PC-9 (cell line): ENCODE measurements around the gene ALKAL2. TPM values are rescaled to one million over a fixed set of nuclear protein-coding genes. Genes with fewer than 3 reads are reported as not detected.

ENCODE experiments used
- BruUV-seq: library from RNA; stranded (reverse); fragments of 400-500 nt; replicated peaks from 2 replicates; lab custom pipeline; 2021; lab: Mats Ljungman, UMichigan
- CTCF ChIA-PET: fragments of 300-600 bp; sonication (Branson Sonifier 250); formaldehyde crosslinking; loops from one replicate; lab custom pipeline; 2022; ENCODE audit warnings: antibody characterized with exemption; lab: Charles Lee
- POLR2A ChIA-PET: fragments of 300-600 bp; sonication (Branson Sonifier 250); formaldehyde crosslinking; loops from one replicate; lab custom pipeline; 2022; ENCODE audit warnings: antibody characterized with exemption; ENCODE audit not compliant: unreplicated experiment; lab: Charles Lee
- DNase-seq, 2 experiments: peaks; one replicate each; pipeline versions ENCODE4 v3.0.0 to v3.0.0-alpha.2; 2015 to 2022; ENCODE audit warnings: mixed read lengths in 1 of 2
- H2AFZ ChIP-seq: fragments of 200-600 bp; sonication (generic); 2 replicates; pipeline ENCODE4 v1.8.1; 2017; ENCODE audit warnings: antibody characterized with exemption
- H3F3A ChIP-seq: fragments of 200-600 bp; sonication (generic); 2 replicates; pipeline ENCODE4 v1.8.1; 2017; ENCODE audit warnings: antibody characterized with exemption, mild to moderate bottlenecking, low read depth; ENCODE audit not compliant: insufficient read depth
- H3K27ac ChIP-seq: fragments of 200-600 bp; sonication (generic); 2 replicates; pipeline ENCODE4 v1.6.1; 2016; ENCODE audit warnings: mixed run types
- H3K27me3 ChIP-seq: fragments of 200-600 bp; sonication (generic); 2 replicates; pipeline ENCODE4 v1.6.1; 2016; ENCODE audit warnings: low read depth, mixed run types; ENCODE audit not compliant: insufficient read depth
- H3K36me3 ChIP-seq: fragments of 200-600 bp; sonication (generic); 2 replicates; pipeline ENCODE4 v1.6.1; 2016; ENCODE audit warnings: low read depth, mixed run types
- H3K4me1 ChIP-seq: fragments of 200-600 bp; sonication (generic); replicated peaks from 2 replicates; pipeline ENCODE4 v1.6.1; 2016; ENCODE audit warnings: mixed run types; ENCODE audit not compliant: insufficient read depth
- H3K4me2 ChIP-seq: fragments of 200-600 bp; sonication (generic); 2 replicates; pipeline ENCODE4 v1.6.1; 2017; ENCODE audit warnings: mixed run types
- H3K4me3 ChIP-seq: fragments of 200-600 bp; sonication (generic); 2 replicates; pipeline ENCODE4 v1.6.1; 2016; ENCODE audit warnings: mixed run types
- H3K79me2 ChIP-seq: fragments of 200-600 bp; sonication (generic); 2 replicates; pipeline ENCODE4 v1.6.1; 2017; ENCODE audit warnings: low read depth, mixed run types
- H3K9me2 ChIP-seq: fragments of 200-600 bp; sonication (generic); 2 replicates; pipeline ENCODE4 v1.8.1; 2017; ENCODE audit warnings: mild to moderate bottlenecking; ENCODE audit not compliant: insufficient read depth
- H3K9me3 ChIP-seq: fragments of 200-600 bp; sonication (generic); 2 replicates; pipeline ENCODE4 v1.8.1; 2016; ENCODE audit warnings: low read depth; ENCODE audit not compliant: insufficient read depth
- H4K20me1 ChIP-seq: fragments of 200-600 bp; sonication (generic); 2 replicates; pipeline ENCODE4 v1.8.1; 2017; ENCODE audit not compliant: insufficient read depth
- CTCF ChIP-seq: fragments of 200-600 bp; sonication (generic); conservative IDR thresholded peaks from 2 replicates; pipeline ENCODE4 v1.6.1; 2017; ENCODE audit warnings: mixed run types, antibody characterized with exemption, mild to moderate bottlenecking, moderate library complexity
- EZH2 ChIP-seq: fragments of 200-600 bp; sonication (generic); IDR thresholded peaks from 2 replicates; pipeline ENCODE4 v1.8.0; 2017; ENCODE audit warnings: antibody characterized with exemption, low read depth
- intact Hi-C: fragments of 100-400 bp; cut with micrococcal nuclease; formaldehyde crosslinking; loops from one replicate; pipeline ENCODE4 v1.10.0; 2022; ENCODE audit not compliant: unreplicated experiment
- total RNA-seq: library from RNA; stranded (reverse); gene quantifications from 2 replicates; pipeline ENCODE4 v1.2.3, GENCODE V29; 2021

ALKAL2 gene
- total RNA-seq, 1 experiment from 2014 or later = not detected

DNA sequence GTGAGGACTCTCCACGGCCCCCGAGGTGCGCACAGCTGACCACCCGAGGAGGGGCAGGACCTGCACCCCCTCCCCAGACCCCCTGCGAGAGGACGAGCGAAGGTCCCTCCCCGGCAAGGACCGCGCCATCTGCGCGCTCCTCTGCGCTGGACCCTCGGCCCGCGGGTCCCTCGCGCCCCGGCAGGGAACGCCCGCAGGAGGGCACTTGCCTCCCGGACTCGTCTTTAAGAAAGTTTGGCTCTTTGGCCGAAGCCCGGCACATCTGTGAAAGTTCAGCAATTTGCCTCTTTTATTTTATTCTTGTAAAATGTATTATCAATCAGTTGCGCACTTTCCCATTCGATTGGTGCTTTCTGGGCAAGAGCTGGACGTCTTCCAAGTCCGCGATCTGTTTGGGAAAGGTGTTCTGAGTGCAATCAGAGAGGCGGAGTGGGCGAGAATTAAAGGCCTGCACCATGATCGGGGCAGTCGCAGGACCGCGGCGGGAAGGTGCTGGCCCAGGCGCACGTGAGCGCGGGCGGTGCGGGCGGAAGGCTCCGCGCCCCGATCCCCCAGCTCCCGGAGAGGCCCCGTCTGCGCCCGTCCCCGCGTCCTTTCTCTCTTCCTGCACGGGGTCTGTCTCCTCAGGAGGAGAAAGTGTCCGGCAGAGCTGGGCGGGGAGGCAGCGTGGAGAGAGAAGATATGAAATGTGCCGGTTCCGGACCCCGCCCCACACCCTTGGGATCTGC, 1.6 kb upstream of the ALKAL2 start:
- ChIA-PET POLR2A (no interaction called here), CTCF (no interaction called here)
- BruUV-seq = no TSS peak
- Histone ChIP-seq H3K4me2 (no peak overlapping the region), H3K9me2 (no peaks in the 10 kb centered on the region), H3K4me1 (no peaks in the 10 kb centered on the region), H3K27me3 (no peaks in the 10 kb centered on the region), H3K9me3 (no peaks in the 10 kb centered on the region), H3K79me2 (no peaks in the 10 kb centered on the region), H3K36me3 (no peaks in the 10 kb centered on the region), H3F3A (peaks cover 20% of the 10 kb centered on the region; the same call in 1 of the 2 replicates), H2AFZ (no peak overlapping the region), H3K4me3 (no peak overlapping the region), H3K27ac (no peak overlapping the region), H4K20me1 (no peaks in the 10 kb centered on the region)
- intact Hi-C loops = no loop called here
- TF ChIP-seq CTCF (no peak), EZH2 (no peak)
- DNase-seq = no peak

DNA sequence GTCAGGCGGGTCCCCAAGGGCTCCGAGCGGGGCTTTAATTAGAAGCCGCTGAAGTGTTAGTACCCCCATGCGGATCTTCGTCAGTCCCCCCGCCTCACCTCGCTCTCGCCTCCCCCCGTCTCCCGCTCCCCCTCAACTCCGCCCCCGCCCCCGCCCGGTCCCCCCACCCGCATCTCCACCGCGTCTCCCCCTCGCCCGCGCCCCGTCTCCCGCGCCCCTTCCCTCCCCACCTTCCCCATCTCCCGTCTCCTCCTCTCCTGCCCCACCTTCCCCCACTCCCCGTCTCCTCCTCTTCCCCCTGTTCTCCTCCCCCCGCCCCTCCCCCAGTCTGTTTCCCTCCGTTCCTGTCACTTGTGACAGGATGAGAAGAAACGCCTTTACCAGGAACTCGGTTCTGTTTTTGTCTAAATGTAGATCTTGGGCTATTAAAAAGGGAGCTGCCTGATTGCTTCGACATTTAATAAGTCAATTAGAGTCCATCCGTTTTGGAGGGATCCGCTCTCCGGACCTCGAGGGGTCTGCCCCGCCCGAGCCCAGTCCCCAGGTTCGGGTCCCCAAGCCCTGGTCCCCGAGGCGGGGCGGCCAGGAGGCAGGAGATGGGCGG, 969 bp upstream of the ALKAL2 start:
- Histone ChIP-seq H3K27me3 (no peaks in the 10 kb centered on the region), H2AFZ (no peak overlapping the region), H3K9me2 (no peaks in the 10 kb centered on the region), H3K79me2 (no peaks in the 10 kb centered on the region), H3K36me3 (no peaks in the 10 kb centered on the region), H3K4me1 (no peaks in the 10 kb centered on the region), H4K20me1 (no peaks in the 10 kb centered on the region), H3K4me2 (no peak overlapping the region), H3K27ac (no peak overlapping the region), H3K9me3 (no peaks in the 10 kb centered on the region), H3K4me3 (no peak overlapping the region), H3F3A (peaks cover 20% of the 10 kb centered on the region; the same call in 1 of the 2 replicates)
- BruUV-seq = no TSS peak
- intact Hi-C loops = no loop called here
- POLR2A ChIA-PET = no interaction called here
- TF ChIP-seq CTCF = no peak
- CTCF ChIA-PET = no interaction called here
- no peak for DNase-seq

DNA sequence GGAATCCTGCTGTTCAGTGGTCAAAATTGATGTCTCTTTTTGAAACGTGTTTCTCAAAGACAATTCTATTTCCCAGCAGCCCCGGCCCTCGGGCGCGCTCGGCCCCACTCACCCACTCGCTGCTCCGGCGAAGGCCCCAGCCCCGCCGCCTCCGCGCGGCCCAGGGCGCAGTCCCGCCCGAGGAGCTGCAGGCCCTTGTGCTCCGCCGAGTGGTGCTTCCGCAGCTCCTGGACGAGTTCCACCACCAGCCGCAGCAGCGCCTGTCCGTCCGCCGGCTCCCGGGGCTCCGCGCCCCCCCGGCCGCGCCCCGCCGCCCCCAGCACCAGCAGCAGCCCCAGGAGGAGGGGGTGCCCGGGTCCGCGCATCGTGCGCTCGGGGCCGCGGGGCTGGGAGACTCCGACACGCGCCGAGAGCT, 413 bp downstream of the ALKAL2 start:
- TF ChIP-seq CTCF = no peak
- no peak for TF ChIP-seq EZH2
- Histone ChIP-seq H3K4me2 (no peak overlapping the region), H2AFZ (no peak overlapping the region), H3K27me3 (no peaks in the 10 kb centered on the region), H4K20me1 (no peaks in the 10 kb centered on the region), H3F3A (peaks cover 20% of the 10 kb centered on the region; the same call in 1 of the 2 replicates), H3K27ac (no peak overlapping the region), H3K9me2 (no peaks in the 10 kb centered on the region), H3K36me3 (0 out of 2 replicates have a peak, but pooled peaks cover 2% of the 10 kb centered on the region), H3K4me3 (no peak overlapping the region), H3K4me1 (no peaks in the 10 kb centered on the region), H3K9me3 (no peaks in the 10 kb centered on the region), H3K79me2 (no peaks in the 10 kb centered on the region)
- ChIA-PET POLR2A (no interaction called here), CTCF (no interaction called here)
- BruUV-seq = no TSS peak
- DNase-seq = no peak
- intact Hi-C loops = no loop called here
